Measurements from ENCODE around the gene WIPI1. TPM values are rescaled to one million over a fixed set of nuclear protein-coding genes. Genes with fewer than 3 reads are reported as not detected.

The WIPI1 gene
- total and polyA plus RNA-seq, 2 of the 13 experiments (the other 11 are each of a cell fraction or from before 2014, with no cell fraction given) = 29.4 to 141 TPM

- ChIA-PET POLR2A (interaction anchor here (0.7 kb wide), 1 partner anchor 332 kb away, joined by 4 read pairs; no protein-coding TSS in a partner anchor), CTCF (ENCODE audit: low intra/inter-chr PET ratio, low total read pairs) (interaction anchor here (1.0 kb wide), 1 partner anchor 35 kb away, joined by 3 read pairs; no protein-coding TSS in a partner anchor)
- no peak for FAIRE-seq
- no peak for DNase-seq (ENCODE audit: low spot score)
- Histone ChIP-seq H3K4me1 (ENCODE audit: insufficient read depth, low read length) (peaks cover 32% of the 10 kb centered on the region), H3K27me3 (ENCODE audit: control insufficient read depth in 1 of 2, insufficient read depth in 2 of 2, low read length in 2 of 2) (no peaks in the 10 kb centered on the region), H3K4me2 (ENCODE audit: low read depth, low read length) (no peak overlapping the region), H3K36me3 (replicated peaks in 1 of 2; ENCODE audit: control insufficient read depth in 1 of 2, insufficient read depth in 2 of 2, low read length in 2 of 2) (peaks cover 29 to 62% of the 10 kb centered on the region in 2 experiments), H2AFZ (ENCODE audit: low read length) (no peak overlapping the region), H4K20me1 (ENCODE audit: insufficient read depth, low read length) (no peaks in the 10 kb centered on the region), H3K9ac (ENCODE audit: insufficient read depth, low read depth, low read length) (no peak overlapping the region), H3K79me2 (ENCODE audit: insufficient read depth, low read length) (no peaks in the 10 kb centered on the region), H3K27ac (ENCODE audit: extremely low read length, insufficient read depth, low read length) (no peak overlapping the region), H3K4me3 (replicated peaks in 1 of 3; ENCODE audit: insufficient read depth in 1 of 3, low read depth in 2 of 3, low read length in 3 of 3) (no peak overlapping the region), H3K9me3 (ENCODE audit: low read length) (no peaks in the 10 kb centered on the region)
- 91% methylated on average over 12 of the region's 12 CpGs for WGBS (ENCODE audit: low lambda C conversion rate)
- TF ChIP-seq ZNF775 (CRISPR knock-in tag; IDR thresholded peaks at IDR 0.05; ENCODE audit: borderline replicate concordance) = no peak
- no peak for TF ChIP-seq ZNF704 (CRISPR knock-in tag; IDR thresholded peaks at IDR 0.05; ENCODE audit: borderline replicate concordance)
- TF ChIP-seq RAD51 (IDR thresholded peaks at IDR 0.05; ENCODE audit: borderline replicate concordance) = no peak
- TF ChIP-seq HNRNPUL1 (IDR thresholded peaks at IDR 0.05; ENCODE audit: low read depth, low read length) = no peak
- TF ChIP-seq MEIS1 (CRISPR knock-in tag; IDR thresholded peaks at IDR 0.05; ENCODE audit: borderline replicate concordance) = no peak
- TF ChIP-seq ZNF800 (CRISPR knock-in tag; IDR thresholded peaks at IDR 0.05) = no peak
- TF ChIP-seq ZNF34 (CRISPR knock-in tag; IDR thresholded peaks at IDR 0.05; ENCODE audit: borderline replicate concordance) = no peak
- ATAC-seq = no peak
- intact Hi-C loops (cut with micrococcal nuclease; ENCODE audit: unreplicated experiment) (no loop called here), in situ Hi-C loops (cut with HindIII; ENCODE audit: extremely low pct_ligation_motif_present, low pct_unique_long_range_greater_than_20kb) (loop anchor here (5.0 kb wide), 1 partner anchor 172 kb away; no protein-coding TSS in a partner anchor)
- no TSS peak for BruUV-seq (replicated peaks)
These were observed 23.3 kb downstream of the WIPI1 start for GRCh38 chr17:68433911-68434508.

Data from HepG2 (cell line).